LoVo (cell line): ENCODE data around the gene ZNF319.

Source experiments
- DNase-seq: peaks from one replicate; pipeline ENCODE4 v3.0.0-alpha.2; 2016; ENCODE audit warnings: low spot score

ZNF319 gene

DNA sequence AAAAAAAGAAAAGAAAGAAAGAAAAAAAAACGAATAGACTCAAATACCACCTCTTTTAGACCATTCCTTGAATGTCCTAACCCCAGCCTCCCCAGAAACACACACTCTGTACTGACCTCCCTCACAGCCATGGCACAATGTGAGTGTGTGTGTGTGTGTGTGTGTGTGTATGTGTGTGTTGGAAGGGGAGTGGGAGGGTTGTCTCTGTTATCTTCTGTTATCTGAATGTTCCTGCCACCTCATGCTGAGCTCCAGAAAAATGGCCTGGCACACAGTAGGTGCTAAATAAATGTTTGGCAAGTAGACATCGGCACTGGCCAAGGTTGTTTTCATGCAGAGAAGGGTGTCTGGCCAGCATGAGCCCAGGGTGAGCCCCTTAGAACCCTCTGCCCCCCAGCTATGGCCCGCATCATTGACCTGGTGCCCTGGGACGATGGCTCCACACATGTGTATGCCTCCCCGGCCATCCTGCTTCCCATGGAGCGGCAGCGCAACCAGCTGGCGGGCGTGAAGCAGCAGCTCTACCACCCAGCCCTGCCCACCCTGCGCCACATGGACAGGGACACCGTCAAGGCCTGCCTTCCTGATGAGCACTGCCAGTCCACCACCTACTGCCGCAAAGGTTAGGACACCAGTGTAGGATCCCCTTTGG is 22.9 kb downstream of the ZNF319 start:
- DNase-seq = no peak

DNA sequence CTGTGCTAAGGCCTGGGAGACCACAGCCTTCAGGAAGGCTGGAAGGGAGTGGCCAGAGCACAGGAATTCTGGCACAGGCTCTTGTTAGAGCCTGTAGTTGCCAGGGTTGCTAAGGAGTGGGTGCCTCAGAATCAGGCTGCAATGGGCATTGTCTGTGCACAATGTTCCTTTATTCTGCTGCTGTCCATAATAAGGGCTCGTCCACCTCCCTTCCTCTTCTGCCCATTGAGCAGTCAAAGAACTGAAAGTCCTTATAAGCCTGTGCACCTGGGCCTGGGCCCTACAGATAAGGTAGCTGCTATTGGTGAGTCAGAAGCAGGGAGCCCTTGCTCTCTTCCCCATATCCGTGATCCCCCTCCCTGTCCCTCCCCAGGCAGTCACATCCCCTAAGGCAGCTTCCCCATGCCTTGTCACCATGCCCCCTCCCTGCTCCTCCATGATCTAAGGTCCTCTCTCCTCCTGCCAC is 24.1 kb downstream of the ZNF319 start:
- DNase-seq = no peak

- DNase-seq = no peak
Observed at GRCh38 chr16:57972306-57972705, 28.2 kb downstream of the ZNF319 start.

DNA sequence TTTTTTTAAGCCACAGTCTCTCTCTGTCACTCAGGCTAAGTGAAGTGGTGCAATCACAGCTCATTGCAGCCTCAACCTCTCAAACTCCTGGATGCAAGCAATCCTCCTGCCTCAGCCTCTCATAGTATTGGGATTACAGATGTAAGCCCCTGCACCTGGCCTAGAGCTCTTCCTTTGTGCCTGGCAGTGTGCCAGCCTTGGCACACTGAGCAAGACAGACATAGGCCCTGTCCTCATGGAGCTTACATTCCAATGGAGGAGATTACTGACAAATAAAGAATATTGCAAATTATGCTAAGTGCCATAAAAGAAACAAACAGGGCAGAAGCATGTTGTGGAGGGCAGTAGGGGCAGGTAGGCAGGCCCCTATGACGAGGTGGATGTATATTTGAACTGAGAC is 28.6 kb downstream of the ZNF319 start:
- DNase-seq = no peak

- no peak for DNase-seq
Observed at GRCh38 chr16:57970970-57971369, 29.5 kb downstream of the ZNF319 start, which contains the start of gene CNGB1. Gene CNGB1, minus strand, starts transcription at chr16:57971128. Its CDS starts 3,842 bp downstream, at chr16:57967286.

DNA sequence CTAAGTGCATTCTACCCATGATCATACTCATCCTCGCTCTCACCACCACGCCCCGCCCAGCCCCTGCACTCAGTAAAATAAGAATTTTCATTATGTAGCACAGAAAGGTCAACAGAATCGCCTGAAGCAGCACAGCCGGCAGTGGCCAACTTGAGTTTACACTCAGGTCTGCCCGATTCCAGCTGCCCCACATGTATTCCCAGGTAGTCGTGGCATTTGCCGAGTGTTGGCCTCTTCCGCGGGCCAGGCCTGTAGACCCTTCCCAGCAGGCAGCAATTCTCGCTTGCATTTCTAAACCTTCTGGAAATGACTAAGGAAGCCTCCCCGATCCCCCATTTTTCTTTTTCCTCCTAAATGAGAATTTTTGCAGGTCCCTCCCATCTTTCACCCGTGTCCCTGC is 30.2 kb downstream of the ZNF319 start:
- no peak for DNase-seq

- DNase-seq = no peak
Observed at GRCh38 chr16:57969451-57970123, 30.9 kb downstream of the ZNF319 start.

GRCh38 chr16:57967916-57968315 is 32.6 kb downstream of the ZNF319 start:
- DNase-seq = no peak

- no peak for DNase-seq
Observed at GRCh38 chr16:57966986-57967385, 33.5 kb downstream of the ZNF319 start.

GRCh38 chr16:57966204-57966771 is 34.2 kb downstream of the ZNF319 start:
- DNase-seq = no peak

DNA sequence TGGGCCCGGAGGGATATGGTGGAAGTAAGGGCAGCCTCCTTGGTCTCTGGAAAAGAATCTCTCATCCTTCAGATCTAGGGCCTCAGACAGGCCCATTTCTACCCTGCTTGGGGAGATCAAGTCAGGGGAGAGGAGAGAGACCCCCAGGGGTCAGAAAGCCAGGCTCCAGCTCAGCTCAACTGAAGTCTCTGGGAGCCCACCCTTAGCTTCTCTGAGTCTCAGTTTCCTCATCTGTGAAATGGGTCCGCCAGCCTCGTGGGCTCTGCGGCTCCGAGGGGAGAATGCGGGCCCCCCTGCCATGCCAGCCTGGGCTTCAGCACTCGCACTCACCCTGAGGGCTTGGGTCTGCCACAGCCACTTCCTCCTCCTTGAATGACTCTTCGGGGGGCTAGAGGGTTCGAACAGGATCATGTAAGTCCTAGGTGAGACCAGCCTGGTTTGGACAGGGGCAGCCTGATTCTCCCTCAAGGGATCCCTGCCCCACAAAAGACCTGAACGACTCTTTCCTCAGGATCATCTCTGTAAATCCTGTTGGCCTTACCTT is 36.2 kb downstream of the ZNF319 start:
- DNase-seq = no peak

- no peak for DNase-seq
Observed at GRCh38 chr16:57962756-57963155, 37.7 kb downstream of the ZNF319 start.

DNA sequence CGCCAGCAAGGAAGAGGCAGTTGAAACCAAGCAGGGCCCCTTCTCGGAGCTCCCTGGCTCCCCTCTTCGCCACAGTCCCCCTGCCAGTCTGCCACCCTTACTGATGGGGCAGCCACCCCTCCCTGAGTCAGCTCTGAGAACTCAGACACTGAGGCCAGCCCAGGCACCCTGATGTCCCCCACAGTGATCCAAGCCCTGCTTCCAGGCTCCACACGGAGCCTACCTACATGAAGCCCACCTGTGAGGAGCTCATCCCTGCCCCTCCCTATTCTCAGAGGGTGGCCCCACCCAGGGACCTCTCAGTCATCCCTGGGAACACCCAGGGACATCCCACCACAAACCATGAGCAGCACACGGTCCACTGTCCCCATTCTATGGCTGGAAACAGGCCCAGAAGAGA is 38.4 kb downstream of the ZNF319 start:
- no peak for DNase-seq

- no peak for DNase-seq
Observed at GRCh38 chr16:57961538-57961937, 38.9 kb downstream of the ZNF319 start.

GRCh38 chr16:57960826-57961472 is 39.5 kb downstream of the ZNF319 start:
- DNase-seq = no peak

- DNase-seq = no peak
Observed at GRCh38 chr16:57960310-57960709, 40.2 kb downstream of the ZNF319 start.

DNA sequence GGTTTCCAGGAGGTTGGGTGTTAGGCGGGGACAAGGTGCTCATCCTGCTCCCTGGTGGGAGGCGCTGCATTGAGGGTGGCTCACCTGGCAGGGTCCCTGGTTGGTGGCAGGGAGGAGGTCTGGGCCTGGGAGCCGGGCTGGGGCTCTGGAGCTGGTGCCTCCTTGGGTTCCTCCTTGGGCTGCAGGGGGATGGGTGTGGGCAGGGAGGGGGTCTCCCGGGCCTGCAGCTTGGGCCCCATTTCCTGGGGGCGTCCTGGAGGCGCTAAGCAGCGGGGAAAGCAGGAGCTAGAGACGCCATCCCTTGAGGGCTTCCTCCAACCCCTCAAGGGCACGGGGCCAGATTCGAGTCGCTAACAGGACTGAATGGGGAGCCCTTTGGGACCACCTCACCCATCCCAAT is 40.7 kb downstream of the ZNF319 start:
- no peak for DNase-seq

DNA sequence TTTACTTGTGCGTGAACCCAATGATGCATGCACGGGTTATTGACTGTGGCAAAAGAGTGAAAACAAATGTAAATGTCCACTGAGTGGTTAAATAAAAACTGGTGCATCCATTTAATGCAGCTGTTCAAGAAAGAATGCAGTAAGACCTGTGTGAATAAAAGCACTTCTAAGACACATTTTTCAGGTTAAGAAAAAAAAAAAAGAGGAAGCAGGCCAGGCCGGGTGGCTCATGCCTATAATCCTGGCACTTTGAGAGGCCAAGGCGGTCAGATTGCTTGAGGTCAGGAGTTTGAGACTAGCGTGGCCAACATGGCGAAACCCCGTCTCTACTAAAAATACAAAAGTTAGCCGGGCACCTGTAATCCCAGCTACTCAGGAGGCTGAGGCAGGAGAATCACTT is 41.4 kb downstream of the ZNF319 start:
- DNase-seq = no peak

DNA sequence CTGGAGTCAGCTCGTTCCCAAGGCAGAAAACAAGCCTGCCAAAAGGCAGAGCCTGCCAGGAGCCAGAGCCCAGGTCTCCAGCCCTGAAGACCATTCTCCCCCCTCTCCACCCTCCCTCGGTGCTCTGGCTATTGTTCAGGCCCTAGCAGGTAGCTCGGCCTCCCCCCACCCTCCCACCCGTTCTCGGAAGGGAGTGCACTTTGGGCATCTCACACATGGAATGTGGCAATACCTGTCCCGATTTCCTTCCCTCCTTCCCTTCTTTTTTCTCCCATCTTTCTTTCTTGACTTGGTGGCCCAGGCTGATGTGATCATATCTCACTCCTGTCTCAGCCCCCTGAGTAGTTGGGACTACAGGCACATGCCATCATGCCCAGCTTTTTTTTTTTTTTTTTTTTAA is 41.9 kb downstream of the ZNF319 start:
- DNase-seq = no peak

- no peak for DNase-seq
Observed at GRCh38 chr16:57957673-57958392, 42.6 kb downstream of the ZNF319 start.

- DNase-seq = no peak
Observed at GRCh38 chr16:57956924-57957672, 43.4 kb downstream of the ZNF319 start.
